GM12891 (cell line): Measurements from ENCODE around the gene FBXL13.

ENCODE experiments used
- POLR2A ChIP-seq: IDR thresholded peaks from 2 replicates; pipeline ENCODE4 v1.6.1; 2011; ENCODE audit warnings: low read depth, low read length, control low read depth
- POLR2AphosphoS5 ChIP-seq: IDR thresholded peaks from 2 replicates; pipeline ENCODE4 v1.6.1; 2011; ENCODE audit warnings: low read depth, low read length, control low read depth
- TAF1 ChIP-seq: IDR thresholded peaks from 2 replicates; pipeline ENCODE4 v1.6.1; 2011; ENCODE audit warnings: low read depth, low read length, control low read depth

GRCh38 chr7:103010211-103010610, 64.4 kb downstream of the FBXL13 start:
- no peak for TF ChIP-seq POLR2A
- TF ChIP-seq POLR2AphosphoS5 = no peak
- no peak for TF ChIP-seq TAF1
